HepG2 (cell line): ENCODE data around the gene SPHK1. TPM values are rescaled to one million over a fixed set of nuclear protein-coding genes. Genes with fewer than 3 reads are reported as not detected.

ENCODE experiments used
- ARNT ChIP-seq: fragments of 450-650 bp; IDR thresholded peaks from 2 replicates; pipeline ENCODE4 v1.6.1; 2017
- CBX1 ChIP-seq: IDR thresholded peaks from one replicate; pipeline ENCODE4 v1.6.1; 2016; ENCODE audit warnings: antibody characterized with exemption, low read depth
- DNMT3B ChIP-seq: conservative IDR thresholded peaks from 2 replicates; pipeline ENCODE4 v1.6.1; 2016; ENCODE audit warnings: missing biosample characterization, control low read depth
- DZIP1 ChIP-seq: sonication (generic); formaldehyde crosslinking; IDR thresholded peaks from 2 replicates; pipeline ENCODE4 v1.5.0; 2020; ENCODE audit warnings: mild to moderate bottlenecking, missing genetic modification reagents
- EEA1 ChIP-seq: sonication (generic); formaldehyde crosslinking; IDR thresholded peaks from 2 replicates; pipeline ENCODE4 v1.5.1; 2020; ENCODE audit warnings: mild to moderate bottlenecking, missing genetic modification reagents, borderline replicate concordance
- ELF4 ChIP-seq: sonication (generic); formaldehyde crosslinking; IDR thresholded peaks from 2 replicates; pipeline ENCODE4 v1.5.0; 2020; ENCODE audit warnings: missing genetic modification reagents, mild to moderate bottlenecking, moderate library complexity, borderline replicate concordance
- GTF2F1 ChIP-seq: fragments of 150-350 bp; IDR thresholded peaks from 2 replicates; pipeline ENCODE4 v1.6.1; 2014; ENCODE audit warnings: low read length
- GZF1 ChIP-seq: sonication (generic); formaldehyde crosslinking; IDR thresholded peaks from 2 replicates; pipeline ENCODE4 v1.5.1; 2020; ENCODE audit warnings: mild to moderate bottlenecking, missing genetic modification reagents
- HNRNPH1 ChIP-seq: fragments of 200-400 bp; formaldehyde crosslinking; optimal IDR thresholded peaks from 2 replicates; pipeline ENCODE3; 2017; ENCODE audit warnings: mild to moderate bottlenecking, low read depth, low read length
- IRX3 ChIP-seq: sonication (generic); formaldehyde crosslinking; IDR thresholded peaks from 2 replicates; pipeline ENCODE4 v1.8.1; 2023; ENCODE audit warnings: mild to moderate bottlenecking, low read depth, missing genetic modification reagents, borderline replicate concordance
- KLF12 ChIP-seq: sonication (generic); formaldehyde crosslinking; IDR thresholded peaks from 2 replicates; pipeline ENCODE4 v1.4.0; 2020; ENCODE audit warnings: missing genetic modification reagents, borderline replicate concordance
- MXD4 ChIP-seq: IDR thresholded peaks from 2 replicates; pipeline ENCODE4 v1.6.1; 2016; ENCODE audit warnings: mild to moderate bottlenecking, missing biosample characterization, missing genetic modification reagents
- MYC ChIP-seq: sonication (generic); formaldehyde crosslinking; IDR thresholded peaks from 2 replicates; pipeline ENCODE4 v1.9.0; 2021; ENCODE audit warnings: missing genetic modification reagents, borderline replicate concordance
- PLRG1 ChIP-seq: fragments of 450-650 bp; conservative IDR thresholded peaks from 2 replicates; pipeline ENCODE4 v1.6.1; 2016
- RXRB ChIP-seq: IDR thresholded peaks from 2 replicates; pipeline ENCODE4 v1.6.1; 2016; ENCODE audit warnings: borderline replicate concordance, missing genetic modification reagents, missing compliant biosample characterization
- THRA ChIP-seq: sonication (generic); formaldehyde crosslinking; IDR thresholded peaks from 2 replicates; pipeline ENCODE4 v1.4.0; 2020; ENCODE audit warnings: missing genetic modification reagents, borderline replicate concordance
- THYN1 ChIP-seq: sonication (generic); formaldehyde crosslinking; IDR thresholded peaks from 2 replicates; pipeline ENCODE4 v1.8.1; 2023; ENCODE audit warnings: low read depth, mild to moderate bottlenecking, moderate library complexity, missing genetic modification reagents, borderline replicate concordance
- ZNF713 ChIP-seq: sonication (generic); formaldehyde crosslinking; IDR thresholded peaks from 2 replicates; pipeline ENCODE4 v1.4.0; 2020; ENCODE audit warnings: mild to moderate bottlenecking, missing genetic modification reagents
- ZNF784 ChIP-seq: sonication (generic); formaldehyde crosslinking; IDR thresholded peaks from 2 replicates; pipeline ENCODE4 v1.5.1; 2020; ENCODE audit warnings: missing genetic modification reagents, mild to moderate bottlenecking, borderline replicate concordance
- polyA plus RNA-seq, 8 experiments: library from polyadenylated mRNA; depleted of rRNA in 3 of 8; stranded (reverse) in 7 of 8; unstranded in 1 of 8; fragments of >200 nt; fragmentation: Illumina TruSeq in 4 of 8; extraction: Trizol in 4 of 8; gene quantifications; 2 replicates each; pipeline versions ENCODE4 v1.2.1 to v1.2.3, GENCODE V29; 2011 to 2016; ENCODE audit warnings: low read depth in 4 of 8, missing spikeins in 1 of 8, mixed read lengths in 1 of 8; ENCODE audit not compliant: insufficient read depth in 1 of 8
- total RNA-seq, 5 experiments: library from RNA; depleted of rRNA; stranded (reverse); fragments of >200 nt; fragmentation: Illumina TruSeq; extraction: Trizol; gene quantifications; 2 replicates each; pipeline ENCODE4 v1.2.3, GENCODE V29; 2016; ENCODE audit warnings: low read depth in 1 of 5
- TF ChIP-seq, protein P1 (sequence below): IDR thresholded peaks from 2 replicates; pipeline ENCODE4 v1.6.1; 2018; ENCODE audit warnings: missing genetic modification reagents, mild to moderate bottlenecking, missing compliant biosample characterization
- TF ChIP-seq, protein P2 (sequence below), 2 experiments: sonication (generic) in 1 of 2; formaldehyde crosslinking in 1 of 2; IDR thresholded peaks; 2 replicates each; pipeline versions ENCODE4 v1.4.0 to v1.6.1; 2018 to 2020; ENCODE audit warnings: missing genetic modification reagents in 2 of 2, borderline replicate concordance in 1 of 2, low read depth in 1 of 2, mild to moderate bottlenecking in 1 of 2, missing biosample characterization in 1 of 2
- TF ChIP-seq, protein P3 (sequence below): sonication (generic); formaldehyde crosslinking; IDR thresholded peaks from 2 replicates; pipeline ENCODE4 v1.8.0; 2022; ENCODE audit warnings: missing genetic modification reagents, low read depth, mild to moderate bottlenecking, borderline replicate concordance

The SPHK1 gene
- total and polyA plus RNA-seq, 2 of the 13 experiments (the other 11 are each of a cell fraction or from before 2014, with no cell fraction given): 129 to 160 TPM

DNA sequence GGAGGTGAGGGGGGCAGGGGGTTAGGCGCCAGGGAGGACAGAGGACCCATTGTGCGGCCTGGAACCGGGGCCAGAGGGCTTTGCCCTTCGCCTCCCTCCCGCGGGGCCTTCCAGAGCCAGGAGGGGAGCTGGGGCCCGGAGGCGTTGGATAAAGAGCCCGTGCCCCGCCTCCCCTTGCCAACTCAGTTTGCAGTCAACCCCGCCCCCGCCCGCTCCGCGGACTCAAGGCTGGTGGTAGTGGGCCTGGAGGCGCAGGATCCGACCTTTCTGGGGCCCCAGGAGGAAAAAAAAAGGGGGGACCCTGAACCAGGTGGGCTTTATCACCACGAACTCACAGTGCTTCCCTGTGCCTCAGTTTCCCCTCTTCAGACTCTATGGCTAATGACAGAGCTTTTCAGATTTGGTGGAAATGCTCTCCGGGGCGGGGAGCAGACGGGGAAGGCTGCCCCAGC lies 2.0 kb upstream of the SPHK1 start (continued):
- TF ChIP-seq, protein P1, sequence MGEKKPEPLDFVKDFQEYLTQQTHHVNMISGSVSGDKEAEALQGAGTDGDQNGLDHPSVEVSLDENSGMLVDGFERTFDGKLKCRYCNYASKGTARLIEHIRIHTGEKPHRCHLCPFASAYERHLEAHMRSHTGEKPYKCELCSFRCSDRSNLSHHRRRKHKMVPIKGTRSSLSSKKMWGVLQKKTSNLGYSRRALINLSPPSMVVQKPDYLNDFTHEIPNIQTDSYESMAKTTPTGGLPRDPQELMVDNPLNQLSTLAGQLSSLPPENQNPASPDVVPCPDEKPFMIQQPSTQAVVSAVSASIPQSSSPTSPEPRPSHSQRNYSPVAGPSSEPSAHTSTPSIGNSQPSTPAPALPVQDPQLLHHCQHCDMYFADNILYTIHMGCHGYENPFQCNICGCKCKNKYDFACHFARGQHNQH: peak; percentile 73; the same call in 1 of the 2 replicates
- no peak; the same call in 1 of the 2 replicates for TF ChIP-seq MYC (CRISPR knock-in tag)
- peak; percentile 23; the same call in 1 of the 2 replicates for TF ChIP-seq MXD4 (CRISPR knock-in tag)
- TF ChIP-seq CBX1: no peak
- TF ChIP-seq DNMT3B (CRISPR knock-in tag): peak; percentile 83; the same call in 1 of the 2 replicates
- TF ChIP-seq HNRNPH1: peak; percentile 73
- peak; percentile 96 for TF ChIP-seq ELF4 (CRISPR knock-in tag)
- TF ChIP-seq, protein P2, sequence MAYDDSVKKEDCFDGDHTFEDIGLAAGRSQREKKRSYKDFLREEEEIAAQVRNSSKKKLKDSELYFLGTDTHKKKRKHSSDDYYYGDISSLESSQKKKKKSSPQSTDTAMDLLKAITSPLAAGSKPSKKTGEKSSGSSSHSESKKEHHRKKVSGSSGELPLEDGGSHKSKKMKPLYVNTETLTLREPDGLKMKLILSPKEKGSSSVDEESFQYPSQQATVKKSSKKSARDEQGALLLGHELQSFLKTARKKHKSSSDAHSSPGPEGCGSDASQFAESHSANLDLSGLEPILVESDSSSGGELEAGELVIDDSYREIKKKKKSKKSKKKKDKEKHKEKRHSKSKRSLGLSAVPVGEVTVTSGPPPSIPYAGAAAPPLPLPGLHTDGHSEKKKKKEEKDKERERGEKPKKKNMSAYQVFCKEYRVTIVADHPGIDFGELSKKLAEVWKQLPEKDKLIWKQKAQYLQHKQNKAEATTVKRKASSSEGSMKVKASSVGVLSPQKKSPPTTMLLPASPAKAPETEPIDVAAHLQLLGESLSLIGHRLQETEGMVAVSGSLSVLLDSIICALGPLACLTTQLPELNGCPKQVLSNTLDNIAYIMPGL (CRISPR knock-in tag; IDR thresholded peaks at IDR 0.05; ENCODE audit: borderline replicate concordance in 1 of 2, low read depth in 1 of 2): peak in 1 of 2 experiments; percentile 36; a peak in 2 of 4 replicates
- TF ChIP-seq GZF1 (CRISPR knock-in tag): peak; percentile 64; the same call in 1 of the 2 replicates
- TF ChIP-seq IRX3: no peak
- no peak; the same call in 1 of the 2 replicates for TF ChIP-seq ZNF784 (CRISPR knock-in tag)
- no peak for TF ChIP-seq KLF12 (CRISPR knock-in tag)
- TF ChIP-seq ZNF713 (CRISPR knock-in tag): no peak
- no peak for TF ChIP-seq THYN1 (CRISPR knock-in tag)
- no peak for TF ChIP-seq DZIP1
- peak; percentile 81 for TF ChIP-seq RXRB
- no peak for TF ChIP-seq EEA1
- TF ChIP-seq ARNT: no peak
- TF ChIP-seq, protein P3, sequence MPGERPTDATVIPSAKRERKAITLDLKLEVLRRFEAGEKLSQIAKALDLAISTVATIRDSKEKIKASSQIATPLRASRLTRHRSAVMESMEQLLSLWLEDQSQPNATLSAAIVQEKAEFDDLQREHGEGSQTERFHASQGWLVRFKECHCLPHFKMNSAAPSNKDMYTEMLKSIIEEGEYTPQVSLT (CRISPR knock-in tag): no peak
- peak; percentile 85 for TF ChIP-seq THRA
- no peak for TF ChIP-seq PLRG1
- TF ChIP-seq GTF2F1: no peak
